ENCODE data around the gene GHITM. TPM values are rescaled to one million over a fixed set of nuclear protein-coding genes. Genes with fewer than 3 reads are reported as not detected.
A peak's percentile ranks its signal among the peaks of the same experiment; 100 is the strongest.
"Not testable (repeated sequence)": the region's sequence is repeated elsewhere in the genome, so short reads cannot be mapped to it uniquely, and the experiment has no call there.

The GHITM gene
- total RNA-seq, 1 experiment from 2014 or later, result 730 TPM

DNA sequence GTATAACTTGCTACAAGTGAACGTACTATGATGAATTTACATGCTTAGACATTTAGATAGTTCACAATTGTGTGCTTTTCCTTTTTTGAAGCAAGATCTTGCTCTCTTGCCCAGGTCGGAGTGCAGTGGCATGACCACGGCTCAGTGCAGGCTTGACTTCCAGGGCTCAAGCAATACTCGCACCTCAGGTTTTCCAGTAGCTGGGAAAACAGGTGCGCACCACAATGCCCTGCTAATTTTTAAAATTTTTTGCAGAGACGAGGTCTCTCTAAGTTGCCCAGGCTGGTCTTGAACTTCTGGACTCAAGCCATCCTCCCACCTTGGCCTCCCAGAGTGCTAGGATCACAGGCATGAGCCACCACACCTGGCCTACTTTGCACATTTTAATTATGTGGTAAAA lies 36.1 kb downstream of the GHITM start:
- no peak for DNase-seq (ENCODE audit: extremely low read depth, low read depth)

- DNase-seq (ENCODE audit: extremely low read depth, low read depth), result no peak
These were observed 37.0 kb downstream of the GHITM start for GRCh38 chr10:84176351-84176750.

GRCh38 chr10:84176836-84177474 lies 37.6 kb downstream of the GHITM start:
- no peak for DNase-seq (ENCODE audit: extremely low read depth, low read depth)

DNA sequence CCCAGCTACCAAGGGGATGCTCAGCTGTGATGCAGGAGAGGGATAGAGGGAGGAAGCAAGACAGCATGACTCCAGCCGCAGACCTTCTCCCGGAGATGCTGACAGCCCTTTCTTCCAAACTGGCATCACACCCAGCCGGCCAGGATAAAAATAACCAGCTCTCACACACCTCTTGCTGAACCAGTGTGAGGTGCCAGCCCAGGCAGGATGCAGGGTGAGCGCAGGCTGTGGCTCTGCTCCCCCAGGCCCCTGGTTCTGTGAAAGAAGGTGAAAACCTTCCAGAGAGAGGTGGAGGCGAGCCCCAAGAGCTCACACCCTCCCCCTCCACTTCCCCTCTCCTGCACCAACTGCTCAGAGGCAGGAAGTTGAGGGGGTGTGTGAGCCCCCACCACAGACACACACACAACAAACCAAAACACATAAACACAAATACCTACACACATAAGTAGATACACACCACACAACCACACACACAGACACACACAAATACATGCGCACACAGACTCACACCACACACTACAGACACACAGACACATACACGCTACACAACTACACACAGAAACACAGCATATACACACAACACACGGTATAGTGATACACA lies 38.3 kb downstream of the GHITM start:
- no peak for DNase-seq (ENCODE audit: extremely low read depth, low read depth)

DNA sequence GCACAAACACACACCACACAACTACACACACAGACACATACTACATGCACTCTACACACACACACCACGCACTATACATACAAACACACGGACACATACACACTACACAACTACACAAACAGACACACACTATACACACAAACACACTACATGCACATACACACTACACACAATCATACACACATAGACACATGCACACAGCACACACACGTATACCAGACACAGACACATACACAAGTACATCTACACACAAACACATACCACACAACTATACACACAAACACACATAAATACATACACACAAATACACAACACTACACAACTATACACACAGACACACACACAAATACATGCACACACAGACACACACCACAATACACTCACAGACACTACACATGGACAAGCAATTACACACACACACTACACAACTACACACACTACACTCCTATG lies 38.9 kb downstream of the GHITM start:
- no peak for DNase-seq (ENCODE audit: extremely low read depth, low read depth)

DNA sequence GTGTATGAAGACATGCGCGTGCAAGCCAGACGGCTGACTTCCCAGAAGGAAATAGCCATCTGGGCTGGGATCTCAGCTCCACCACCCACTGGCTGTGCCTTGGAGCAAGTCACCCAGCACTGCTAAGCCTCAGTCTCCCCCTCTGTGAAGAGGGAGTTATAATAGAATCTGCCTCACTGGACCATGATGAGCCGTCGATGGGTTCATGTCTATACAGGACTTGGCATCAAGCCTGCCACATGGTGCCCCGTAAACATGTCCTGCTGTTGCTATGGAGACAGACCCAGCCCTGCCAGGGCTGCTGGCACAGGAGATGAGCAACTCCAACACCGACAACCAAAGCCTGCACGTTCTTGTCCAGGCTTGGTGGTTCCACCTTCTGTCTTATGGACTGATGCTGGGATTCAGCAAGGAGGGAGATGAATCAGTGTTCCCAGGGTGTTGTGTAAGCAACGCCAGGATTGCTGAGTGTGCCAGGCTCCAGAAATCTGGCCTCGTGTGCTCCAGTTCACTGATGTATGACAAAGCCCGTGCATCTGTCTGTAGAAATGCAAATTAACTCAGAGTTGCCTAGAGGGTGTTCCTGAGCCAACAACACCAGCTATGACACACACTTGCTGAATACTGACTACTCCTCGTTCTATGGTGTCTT lies 39.9 kb downstream of the GHITM start:
- no peak for DNase-seq (ENCODE audit: extremely low read depth, low read depth)

DNA sequence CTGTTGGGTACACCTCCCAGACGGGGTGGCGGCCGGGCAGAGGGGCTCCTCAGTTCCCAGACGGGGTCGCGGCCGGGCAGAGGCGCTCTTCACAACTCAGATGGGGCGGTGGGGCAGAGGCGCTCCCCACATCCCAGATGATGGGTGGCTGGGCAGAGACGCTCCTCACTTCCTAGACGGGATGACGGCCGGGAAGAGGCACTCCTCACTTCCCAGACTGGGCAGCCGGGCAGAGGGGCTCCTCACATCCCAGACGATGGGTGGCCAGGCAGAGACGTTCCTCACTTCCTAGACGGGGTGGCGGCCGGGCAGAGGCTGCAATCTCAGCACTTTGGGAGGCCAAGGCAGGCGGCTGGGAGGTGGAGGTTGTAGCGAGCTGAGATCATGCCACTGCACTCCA lies 41.1 kb downstream of the GHITM start:
- not testable (repeated sequence) for DNase-seq (ENCODE audit: extremely low read depth, low read depth)

- DNase-seq (ENCODE audit: extremely low read depth, low read depth), result no peak
These were observed 42.3 kb downstream of the GHITM start for GRCh38 chr10:84181631-84182030.

GRCh38 chr10:84184517-84184916 lies 45.2 kb downstream of the GHITM start:
- DNase-seq (ENCODE audit: extremely low read depth, low read depth), result no peak

- DNase-seq (ENCODE audit: extremely low read depth, low read depth), result no peak
These were observed 46.3 kb downstream of the GHITM start for GRCh38 chr10:84185526-84186175.

GRCh38 chr10:84188815-84189214 lies 49.5 kb downstream of the GHITM start:
- no peak for DNase-seq (ENCODE audit: extremely low read depth, low read depth)

DNA sequence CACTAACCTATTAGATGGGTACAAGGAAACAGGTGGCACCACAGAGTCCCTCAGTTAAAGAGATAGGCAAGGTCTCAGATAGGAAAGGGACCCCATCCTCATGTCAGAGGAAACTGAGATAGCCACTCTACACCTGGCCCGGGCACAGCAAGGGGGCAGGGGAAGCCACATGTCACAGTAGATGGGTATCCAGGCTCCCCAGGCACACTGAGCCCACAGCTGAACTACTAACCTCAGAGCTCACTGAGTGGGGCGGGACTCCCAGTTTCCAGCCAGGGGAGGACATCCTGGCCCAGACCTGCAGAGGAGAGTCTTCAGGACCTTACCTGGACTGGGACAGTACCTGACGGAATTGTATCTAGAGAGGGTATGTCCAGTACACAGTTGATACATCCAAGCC lies 51.3 kb downstream of the GHITM start:
- DNase-seq (ENCODE audit: extremely low read depth, low read depth), result no peak

GRCh38 chr10:84191106-84191505 lies 51.8 kb downstream of the GHITM start:
- DNase-seq (ENCODE audit: extremely low read depth, low read depth), result no peak

GRCh38 chr10:84193327-84193726 lies 54.0 kb downstream of the GHITM start:
- DNase-seq (ENCODE audit: extremely low read depth, low read depth), result no peak

- no peak for DNase-seq (ENCODE audit: extremely low read depth, low read depth)
These were observed 54.6 kb downstream of the GHITM start for GRCh38 chr10:84193846-84194423.

GRCh38 chr10:84194424-84195043 lies 55.2 kb downstream of the GHITM start, which contains the start of gene CDHR1:
CDHR1 (plus strand) TSS chr10:84194537; CDS start chr10:84194761, 224 bp downstream.
- peak; percentile 28 for DNase-seq (ENCODE audit: extremely low read depth, low read depth)

DNA sequence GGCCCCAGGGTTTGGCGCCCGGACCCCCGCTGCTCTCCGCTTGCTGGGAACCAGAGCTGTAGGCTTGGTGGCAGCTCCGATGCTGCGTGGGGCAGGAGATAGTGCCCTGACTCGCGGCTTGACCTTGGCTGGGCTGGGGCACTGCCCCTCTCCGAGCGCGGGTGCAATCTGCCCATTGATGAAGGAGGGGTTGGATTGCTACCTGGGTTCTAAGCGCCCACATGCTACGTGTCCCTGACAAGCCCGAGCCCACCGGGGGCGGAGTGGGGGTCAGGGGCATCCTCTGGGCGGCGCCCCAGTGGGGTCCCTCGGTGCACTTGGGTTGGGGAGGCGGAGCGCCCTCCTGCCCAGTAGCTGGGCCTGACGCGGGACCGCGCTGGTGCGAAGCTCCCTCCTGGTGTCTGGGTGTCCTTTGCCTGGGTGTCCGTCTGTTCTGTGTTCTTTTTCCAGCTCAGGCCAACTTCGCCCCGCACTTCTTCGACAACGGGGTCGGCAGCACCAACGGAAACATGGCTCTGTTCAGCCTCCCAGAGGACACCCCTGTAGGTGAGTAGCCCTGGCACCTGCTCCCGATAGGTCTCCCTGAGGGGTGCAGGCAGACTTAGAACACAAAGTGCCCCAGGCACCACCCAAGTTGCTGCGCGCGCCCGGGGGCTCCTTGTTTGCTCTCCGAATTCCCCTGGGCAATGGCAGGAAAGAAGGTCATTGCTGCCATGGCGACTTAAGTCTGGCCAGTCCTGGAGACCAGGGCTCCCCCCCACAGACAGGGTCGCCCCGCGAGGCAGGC lies 55.9 kb downstream of the GHITM start:
- no peak for DNase-seq (ENCODE audit: extremely low read depth, low read depth)

GRCh38 chr10:84196083-84196482 lies 56.8 kb downstream of the GHITM start:
- DNase-seq (ENCODE audit: extremely low read depth, low read depth), result no peak

DNA sequence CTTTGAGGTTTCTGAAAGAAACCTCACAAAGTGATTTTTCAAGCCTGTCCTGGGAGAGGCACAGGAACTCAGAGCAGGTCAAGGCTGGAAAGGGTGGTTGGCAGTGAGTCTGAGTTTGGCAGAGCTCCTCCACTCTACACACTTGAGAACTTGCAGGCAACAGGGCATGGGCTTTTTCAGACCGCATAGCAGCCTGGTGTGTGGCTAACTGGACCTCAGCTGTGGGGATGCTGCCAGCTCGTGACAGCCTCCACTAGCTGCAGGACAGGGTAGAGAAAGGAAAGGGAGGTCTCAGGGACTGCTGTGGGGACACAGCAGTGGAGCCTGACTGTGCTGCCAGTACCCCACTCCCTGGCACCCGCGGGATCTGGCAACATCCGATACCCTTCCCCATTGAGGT lies 57.6 kb downstream of the GHITM start:
- DNase-seq (ENCODE audit: extremely low read depth, low read depth), result no peak

GRCh38 chr10:84197643-84198042 lies 58.3 kb downstream of the GHITM start:
- no peak for DNase-seq (ENCODE audit: extremely low read depth, low read depth)
